Measurements from ENCODE around the gene PEMT.

- TF ChIP-seq CTCF (IDR thresholded peaks at IDR 0.05), result no peak
- TF ChIP-seq POLR2AphosphoS5 (IDR thresholded peaks at IDR 0.05; ENCODE audit: low read depth, low read length), result no peak
- TF ChIP-seq SIN3A (IDR thresholded peaks at IDR 0.05; ENCODE audit: borderline replicate concordance, insufficient read depth, low read depth, low read length), result no peak
- no peak for TF ChIP-seq REST (IDR thresholded peaks at IDR 0.05; ENCODE audit: insufficient read depth in 1 of 2, low read depth in 2 of 2, low read length in 1 of 2)
These were observed 37.2 kb downstream of the PEMT start for GRCh38 chr17:17554266-17554665.

Measured in Panc1 (cell line).